ENCODE results near the gene ALOXE3. TPM values are rescaled to one million over a fixed set of nuclear protein-coding genes. Genes with fewer than 3 reads are reported as not detected.
A peak's percentile ranks its signal among the peaks of the same experiment; 100 is the strongest.

Gene ALOXE3
- total RNA-seq, 2 experiments from 2014 or later: 0.09 TPM; not detected in 1

GRCh38 chr17:8128125-8128784 lies 9.9 kb upstream of the ALOXE3 start:
- DNase-seq (no peak), ATAC-seq (no peak)
- Mint-ChIP-seq H3K9me3 (no peaks in the 10 kb centered on the region), H3K36me3 (ENCODE audit: low read depth) (peaks cover 3% of the 10 kb centered on the region), H3K4me3 (no peak overlapping the region), H3K27me3 (peaks cover 20% of the 10 kb centered on the region), H3K27ac (no peak overlapping the region), H3K4me1 (ENCODE audit: low read depth) (peaks cover 37% of the 10 kb centered on the region)
- no peak for TF ChIP-seq CTCF (IDR thresholded peaks at IDR 0.05)
- intact Hi-C loops (cut with micrococcal nuclease): loop anchor here (10.0 kb wide), 1 partner anchor 167 kb away; the partner anchor contains the start of gene SLC25A35
- ChIA-PET POLR2A (interaction anchor here (0.6 to 3.3 kb wide), 4 partner anchors 10 to 580 kb away, joined by 3 to 16 read pairs (median 4); no protein-coding TSS in a partner anchor), CTCF (interaction anchor here (1.6 to 2.4 kb wide), 3 partner anchors 10 to 30 kb away, joined by 3 to 11 read pairs (median 9); no protein-coding TSS in a partner anchor)

GRCh38 chr17:8126491-8127066 lies 8.3 kb upstream of the ALOXE3 start:
- Mint-ChIP-seq H3K4me3 (peak overlapping the region; percentile 97), H3K27me3 (peaks cover 28% of the 10 kb centered on the region), H3K9me3 (no peaks in the 10 kb centered on the region), H3K4me1 (ENCODE audit: low read depth) (peaks cover 41% of the 10 kb centered on the region), H3K27ac (peak overlapping the region; percentile 90), H3K36me3 (ENCODE audit: low read depth) (peaks cover 3% of the 10 kb centered on the region)
- intact Hi-C loops (cut with micrococcal nuclease): loop anchor here (10.0 kb wide), 1 partner anchor 168 kb away; the partner anchor contains the start of gene SLC25A35
- peak; percentile 25 for ATAC-seq
- POLR2A ChIA-PET: interaction anchor here (0.6 to 3.3 kb wide), 10 partner anchors 12 to 95 kb away, joined by 3 to 24 read pairs (median 4); no protein-coding TSS in a partner anchor
- DNase-seq: peak; percentile 59
- TF ChIP-seq CTCF (IDR thresholded peaks at IDR 0.05): no peak
- CTCF ChIA-PET: interaction anchor here (0.6 to 2.4 kb wide), 9 partner anchors 8 to 173 kb away, joined by 3 to 11 read pairs (median 3); no protein-coding TSS in a partner anchor

GRCh38 chr17:8125947-8126490 lies 7.7 kb upstream of the ALOXE3 start:
- intact Hi-C loops (cut with micrococcal nuclease): loop anchor here (2.0 to 10.0 kb wide), 2 partner anchors 27 to 169 kb away; partner anchors contain the start of genes PER1 and SLC25A35
- Mint-ChIP-seq H3K27ac (peak overlapping the region; percentile 90), H3K9me3 (no peaks in the 10 kb centered on the region), H3K36me3 (ENCODE audit: low read depth) (peaks cover 3% of the 10 kb centered on the region), H3K4me3 (peak overlapping the region; percentile 97), H3K27me3 (peaks cover 28% of the 10 kb centered on the region), H3K4me1 (ENCODE audit: low read depth) (peaks cover 42% of the 10 kb centered on the region)
- peak; percentile 26 for DNase-seq
- no peak for ATAC-seq
- POLR2A ChIA-PET: interaction anchor here (0.6 to 3.3 kb wide), 8 partner anchors 12 to 96 kb away, joined by 3 to 24 read pairs (median 5); no protein-coding TSS in a partner anchor
- CTCF ChIA-PET: interaction anchor here (1.1 to 2.4 kb wide), 4 partner anchors 13 to 33 kb away, joined by 3 to 11 read pairs (median 6); no protein-coding TSS in a partner anchor
- TF ChIP-seq CTCF (IDR thresholded peaks at IDR 0.05): no peak

- Mint-ChIP-seq H3K27ac (peak overlapping the region; percentile 90), H3K4me3 (peak overlapping the region; percentile 97), H3K9me3 (no peaks in the 10 kb centered on the region), H3K36me3 (ENCODE audit: low read depth) (peaks cover 6% of the 10 kb centered on the region), H3K4me1 (ENCODE audit: low read depth) (peaks cover 45% of the 10 kb centered on the region), H3K27me3 (peaks cover 32% of the 10 kb centered on the region)
- DNase-seq: peak; percentile 93
- ATAC-seq: peak; percentile 28
- POLR2A ChIA-PET: interaction anchor here (0.6 to 7.1 kb wide), 11 partner anchors 9 to 176 kb away, joined by 3 to 102 read pairs (median 8); partner anchors contain the start of gene VAMP2
- intact Hi-C loops (cut with micrococcal nuclease): loop anchor here (2.0 to 10.0 kb wide), 2 partner anchors 27 to 169 kb away; partner anchors contain the start of genes PER1 and SLC25A35
- CTCF ChIA-PET: interaction anchor here (0.6 to 3.5 kb wide), 8 partner anchors 13 to 119 kb away, joined by 3 to 30 read pairs (median 4); no protein-coding TSS in a partner anchor
- TF ChIP-seq CTCF (IDR thresholded peaks at IDR 0.05): no peak
Observed at GRCh38 chr17:8125154-8125946, 7.0 kb upstream of the ALOXE3 start.
